NCI-H2029 (cell line): Measurements from ENCODE around the gene GDNF.
"Not testable (repeated sequence)": the region's sequence is repeated elsewhere in the genome, so short reads cannot be mapped to it uniquely, and the experiment has no call there.

Experiments
- DNase-seq: peaks from one replicate; lab custom pipeline; 2025; lab: John Stamatoyannopoulos, UW

GDNF gene, protein sequence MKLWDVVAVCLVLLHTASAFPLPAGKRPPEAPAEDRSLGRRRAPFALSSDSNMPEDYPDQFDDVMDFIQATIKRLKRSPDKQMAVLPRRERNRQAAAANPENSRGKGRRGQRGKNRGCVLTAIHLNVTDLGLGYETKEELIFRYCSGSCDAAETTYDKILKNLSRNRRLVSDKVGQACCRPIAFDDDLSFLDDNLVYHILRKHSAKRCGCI

DNA sequence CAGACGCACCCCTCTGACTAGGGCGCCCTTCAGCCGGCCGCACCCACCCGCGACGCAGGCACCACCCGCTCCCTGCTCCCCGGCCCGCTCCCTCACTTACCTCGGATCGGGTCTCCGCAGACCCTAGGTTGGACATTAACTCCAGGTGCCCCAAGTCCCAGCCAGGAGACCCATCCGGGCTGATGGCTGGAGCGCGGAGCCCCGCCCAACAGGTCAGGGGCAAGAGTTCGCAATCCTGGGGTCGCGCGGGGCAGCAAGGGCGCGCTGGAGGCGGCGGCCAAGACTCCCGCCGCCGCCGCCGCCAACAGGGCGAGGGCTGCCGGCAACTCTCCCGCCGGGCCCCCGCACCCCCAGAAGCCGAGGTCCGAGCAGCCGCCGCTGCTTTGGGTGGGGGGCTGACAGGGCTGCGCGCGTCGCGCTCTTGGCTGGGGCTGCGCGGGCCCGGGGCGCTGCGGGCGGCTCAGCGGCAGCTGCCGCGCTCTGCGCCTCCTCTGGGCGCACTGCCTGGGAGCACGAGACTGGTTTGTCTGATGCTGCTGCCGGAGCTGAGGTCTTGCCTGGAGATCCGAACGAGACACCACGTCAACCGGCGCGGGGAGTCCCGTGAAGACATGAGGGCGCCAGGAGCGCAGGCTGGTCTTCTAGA is at the start of gene GDNF:
Gene GDNF (minus strand): TSS at position 635 of the 646 bp plus-strand sequence. CDS start 5,245 bp downstream, outside the sequence.
- DNase-seq: no peak

DNA sequence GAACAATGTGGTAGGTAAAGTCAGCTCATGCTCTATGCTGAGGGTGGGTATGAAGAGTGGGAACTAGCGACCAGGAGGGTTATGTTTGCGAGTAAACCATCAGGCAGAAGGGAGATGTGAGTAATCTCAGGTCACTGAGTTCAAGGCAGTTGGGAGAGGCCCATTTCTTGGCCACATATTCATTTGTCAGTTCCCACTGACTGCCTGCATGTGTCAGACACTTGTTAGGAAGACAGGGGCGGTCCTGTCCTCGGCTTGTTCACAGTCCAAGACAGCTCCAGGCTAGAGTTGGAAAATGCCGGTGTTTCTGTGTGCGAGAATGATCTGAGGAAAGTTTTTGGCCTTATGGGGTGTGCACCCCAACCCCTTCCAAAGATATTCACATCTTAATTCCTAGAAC is 48.6 kb upstream of the GDNF start:
- DNase-seq: no peak

DNA sequence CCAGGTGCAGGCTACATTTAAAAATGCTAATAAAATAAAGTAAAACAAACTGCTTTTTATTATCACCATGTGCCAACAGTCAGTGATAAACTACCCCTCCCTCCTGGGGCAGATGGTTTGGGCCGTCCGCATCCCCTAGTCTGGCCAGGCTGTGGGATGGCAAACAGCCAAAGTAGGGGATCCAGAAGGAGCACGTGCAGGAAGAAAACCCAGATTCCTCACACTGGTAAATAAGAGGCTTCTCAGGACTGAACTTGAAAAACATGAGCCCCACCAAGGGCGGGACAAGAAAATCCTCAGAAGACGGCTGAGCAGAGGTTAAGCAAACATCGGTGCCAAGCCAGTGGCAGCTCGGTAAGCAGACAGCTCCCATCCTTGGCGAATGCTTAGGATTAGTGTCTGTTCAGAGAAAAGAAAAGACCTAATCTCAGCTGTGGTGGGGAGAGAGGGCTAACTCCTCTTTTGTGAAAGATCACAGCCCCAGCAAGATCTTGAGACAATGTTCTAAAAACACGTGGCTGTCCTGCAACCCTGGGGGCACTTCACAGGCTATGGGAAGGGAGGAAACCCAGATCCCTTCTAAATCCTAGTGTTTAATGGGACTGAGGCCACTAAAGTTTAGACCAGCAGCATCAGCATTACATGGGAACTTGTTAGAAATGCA is 46.5 kb upstream of the GDNF start:
- no peak for DNase-seq

DNA sequence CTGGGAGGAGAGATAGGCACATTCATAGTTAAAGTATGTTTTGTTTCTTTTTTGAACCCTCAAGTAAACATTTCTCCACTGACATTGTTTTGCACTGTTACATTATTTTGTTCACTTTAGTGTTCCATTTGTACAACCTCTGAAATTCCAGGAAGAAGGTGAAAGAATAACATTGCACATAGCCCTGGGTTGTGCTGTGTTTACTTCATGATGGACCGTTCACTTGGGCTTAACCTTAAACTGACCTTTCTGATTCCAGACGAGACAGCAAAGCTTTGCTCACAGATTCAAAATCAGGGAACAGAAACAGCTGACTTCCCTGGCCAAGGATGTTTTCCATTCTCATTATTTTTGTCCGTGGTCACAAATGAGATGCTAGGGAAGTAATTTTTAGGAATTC is 42.8 kb upstream of the GDNF start:
- DNase-seq: no peak

DNA sequence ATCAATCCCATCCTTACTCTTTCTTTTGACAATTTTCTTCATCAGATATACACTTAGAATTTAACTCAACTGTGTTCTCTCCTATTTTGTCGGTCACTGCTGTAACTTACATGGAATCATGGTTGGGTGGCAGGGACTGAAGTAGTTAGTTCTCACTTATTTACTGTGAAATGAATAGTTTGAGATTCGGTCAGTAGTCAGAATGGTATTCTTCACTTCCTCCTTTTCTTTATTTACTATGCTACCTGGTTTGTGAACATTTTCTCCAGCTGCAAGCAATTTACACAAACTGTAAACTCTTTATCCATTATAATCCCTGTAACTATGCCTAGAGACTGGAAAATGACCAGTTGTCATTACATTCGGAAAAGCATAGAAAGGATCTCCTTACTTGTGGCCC is 41.5 kb upstream of the GDNF start:
- DNase-seq: no peak

DNA sequence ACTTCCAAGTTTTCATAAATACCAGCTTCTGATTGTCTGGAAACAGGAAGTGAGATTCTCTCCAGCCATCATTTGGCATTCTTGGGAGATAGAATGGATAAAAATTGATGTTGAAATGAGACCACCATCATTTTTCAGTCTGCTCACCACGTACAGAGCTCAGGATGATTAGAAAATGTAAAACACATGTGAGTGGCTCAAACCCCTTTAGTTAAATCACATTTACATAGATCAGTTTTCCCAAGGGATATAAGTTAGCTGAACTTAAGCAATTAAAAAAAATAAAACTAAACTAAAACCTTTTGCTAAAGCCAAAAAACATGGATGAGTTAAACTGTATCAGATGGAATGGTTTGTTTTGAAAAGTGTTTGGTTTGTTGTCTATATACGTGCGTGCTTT is 37.1 kb upstream of the GDNF start:
- DNase-seq: no peak

DNA sequence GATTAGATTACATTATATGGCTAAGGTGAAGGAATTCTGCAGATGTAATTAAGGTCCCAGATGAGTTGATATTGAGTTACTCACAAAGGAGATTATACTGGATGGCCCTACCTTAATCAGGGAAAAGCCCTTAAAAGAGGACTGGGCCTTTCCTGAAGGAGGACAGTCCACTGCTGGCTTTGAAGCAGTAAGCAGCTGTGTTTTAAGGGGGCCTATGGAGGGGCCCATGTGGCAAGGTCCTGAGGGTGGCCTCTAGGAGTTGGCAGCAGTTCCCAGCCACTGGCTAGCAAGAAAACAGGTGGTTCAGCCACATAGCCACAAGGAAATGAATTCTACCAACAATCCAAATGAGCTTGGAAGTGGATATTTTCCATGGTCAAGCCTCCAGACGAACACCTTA is 36.4 kb upstream of the GDNF start:
- DNase-seq: no peak

DNA sequence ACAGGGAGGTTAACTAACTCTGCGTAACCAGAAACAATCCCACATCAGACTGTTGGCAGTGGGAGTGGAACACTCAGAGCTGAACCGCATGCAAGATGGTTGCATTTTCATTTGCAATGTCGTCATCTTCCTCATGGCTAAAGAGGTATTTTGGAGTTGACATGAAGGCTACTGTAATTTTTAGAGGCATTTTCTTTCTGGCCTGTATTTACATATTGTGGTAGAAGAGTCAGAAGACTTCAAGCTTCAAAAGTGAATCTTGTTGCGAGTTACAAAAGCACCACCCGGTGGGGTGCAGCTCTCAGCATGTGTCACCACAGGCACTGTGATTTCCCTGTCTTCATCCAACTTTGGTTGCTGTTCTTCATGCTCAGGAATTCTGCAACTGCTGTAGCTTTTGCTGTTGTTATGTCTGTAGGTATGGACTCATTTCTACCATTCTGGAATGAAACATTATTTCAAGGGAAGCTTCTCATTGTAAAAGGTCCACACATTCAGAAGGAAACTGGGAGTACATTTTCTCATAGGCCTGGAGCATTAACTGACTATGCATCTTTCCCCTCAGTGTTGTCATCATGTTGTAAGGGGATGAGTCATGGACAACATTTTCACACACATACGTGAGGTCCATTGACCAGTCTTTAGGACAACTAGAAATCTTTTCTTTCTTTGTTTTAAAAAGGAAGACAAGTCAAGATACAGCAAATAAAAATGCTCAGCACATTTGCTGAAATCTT is 35.4 kb upstream of the GDNF start:
- DNase-seq: no peak

DNA sequence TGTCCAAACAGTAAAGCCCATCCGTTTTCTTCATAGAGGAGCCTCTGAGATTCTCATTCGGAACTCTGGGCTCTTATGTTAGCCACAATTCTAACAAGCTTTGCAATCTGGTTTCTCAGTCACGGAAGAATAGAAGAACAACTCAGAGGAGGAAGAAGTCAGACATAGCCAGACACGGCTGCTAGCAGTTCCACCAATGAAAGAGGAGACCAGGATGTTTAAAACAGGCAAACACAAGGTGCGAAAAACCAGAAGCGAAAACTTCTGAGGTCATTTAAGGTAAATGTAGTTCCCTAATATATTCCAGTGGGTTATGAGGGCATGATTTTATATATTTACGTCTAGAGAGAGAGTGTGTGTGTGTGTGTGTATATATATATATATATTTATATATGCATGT is 34.1 kb upstream of the GDNF start:
- DNase-seq: no peak

DNA sequence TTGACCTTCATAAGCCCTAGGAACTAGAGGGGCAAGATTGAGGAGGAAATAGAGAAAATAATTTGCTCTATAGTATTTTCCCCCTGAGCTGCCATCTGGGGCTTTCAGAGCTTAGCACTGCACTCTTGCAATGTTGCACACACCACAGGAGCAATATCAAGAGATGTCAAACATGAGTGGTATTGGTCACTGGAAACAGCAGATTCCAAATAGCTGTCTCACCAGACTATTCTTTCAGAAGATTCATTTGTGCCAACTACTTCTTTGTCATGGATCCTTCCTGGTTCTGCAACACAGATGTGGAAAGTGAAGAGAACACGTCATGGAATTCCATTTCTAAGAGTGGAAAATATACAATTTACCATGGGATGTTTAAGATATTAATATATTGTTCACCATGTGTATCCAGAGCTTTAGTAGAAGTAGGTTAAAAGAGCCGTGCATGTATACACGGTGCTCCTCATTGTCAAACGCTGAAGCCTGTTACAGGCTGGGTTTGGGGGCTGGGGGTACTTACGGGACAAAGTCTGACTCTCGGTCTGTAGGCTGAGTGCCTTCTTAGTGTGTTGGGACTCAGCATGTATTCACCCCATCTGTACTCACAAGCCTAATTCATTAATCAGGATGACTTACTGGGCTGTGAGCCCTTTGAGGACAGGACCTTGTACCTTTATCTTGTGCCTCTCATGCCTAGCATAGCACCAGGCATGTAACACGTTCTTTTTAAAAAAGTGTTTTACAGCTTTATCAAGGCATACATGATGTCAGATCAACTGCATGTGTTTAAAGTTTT is 31.4 kb upstream of the GDNF start:
- DNase-seq: no peak

DNA sequence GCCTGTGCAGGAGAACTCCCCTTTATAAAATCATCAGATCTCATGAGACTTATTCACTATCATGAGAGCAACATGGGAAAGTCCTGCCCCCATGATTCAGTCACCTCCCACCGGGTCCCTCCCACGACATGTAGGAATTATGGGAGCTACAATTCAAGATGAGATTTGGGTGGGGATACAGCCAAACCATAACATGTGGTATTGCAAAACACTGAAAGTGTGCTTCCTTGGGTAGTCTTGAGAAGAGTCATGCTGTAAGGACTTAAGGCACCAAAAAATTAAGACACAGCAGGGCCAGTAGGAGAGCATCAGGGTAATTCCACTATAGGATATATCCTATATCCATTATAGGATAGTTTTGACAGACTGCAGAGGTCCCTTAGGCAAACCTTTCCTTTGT is 29.4 kb upstream of the GDNF start:
- no peak for DNase-seq

DNA sequence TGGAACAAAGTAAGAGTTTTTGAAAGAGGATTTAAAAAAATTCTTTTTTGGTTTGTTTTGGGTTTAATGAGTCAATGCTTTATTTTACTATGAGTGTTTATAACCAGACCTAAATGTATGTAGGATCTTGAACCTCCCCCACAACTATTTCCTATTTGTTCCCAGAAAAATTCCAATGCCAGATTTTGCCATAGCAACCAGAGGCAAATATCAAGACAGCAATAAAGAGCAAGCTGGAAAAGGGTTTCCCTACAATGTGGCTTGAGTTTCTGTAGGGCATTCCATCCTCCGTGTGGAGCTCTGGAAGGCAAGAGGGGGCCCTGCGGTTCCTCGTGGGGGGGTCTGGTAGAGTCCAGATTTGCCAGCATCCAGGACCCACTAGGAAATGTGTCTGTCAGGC is 27.8 kb upstream of the GDNF start:
- DNase-seq: no peak

DNA sequence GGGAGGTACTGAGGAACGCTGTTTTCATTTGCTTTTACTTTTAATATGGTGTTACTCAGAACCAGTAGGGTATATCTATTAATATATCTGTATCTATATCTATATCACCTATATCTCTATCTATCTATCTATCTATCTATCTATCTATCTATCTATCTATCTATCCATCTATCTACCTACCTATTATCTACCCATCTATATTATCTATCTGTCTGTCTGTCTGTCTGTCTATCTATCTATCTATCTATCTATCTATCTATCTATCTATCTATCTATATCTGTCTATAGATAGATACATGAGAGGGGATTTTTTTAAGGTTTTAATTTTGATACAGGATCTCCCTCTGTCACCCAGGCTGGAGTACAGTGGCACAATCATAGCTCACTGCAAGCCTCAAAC is 23.1 kb upstream of the GDNF start:
- not testable (repeated sequence) for DNase-seq

DNA sequence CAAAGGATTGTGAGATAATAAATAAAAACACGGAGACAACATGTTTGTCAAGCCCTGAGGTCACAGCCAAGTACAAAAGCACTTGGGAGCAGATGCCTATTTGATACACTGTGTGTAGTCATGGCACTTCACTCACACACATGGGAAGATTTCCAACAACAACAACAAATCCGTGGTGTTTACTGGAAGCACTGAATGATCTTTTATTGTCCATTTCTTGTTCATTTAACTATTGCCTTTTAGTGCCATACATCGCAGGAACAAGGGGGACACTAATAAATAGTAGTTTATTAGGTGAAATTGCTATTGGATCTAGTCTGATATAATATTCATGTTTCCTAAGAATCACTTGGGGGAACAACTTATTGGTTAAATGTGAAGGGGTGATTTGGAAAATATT is 20.4 kb upstream of the GDNF start:
- no peak for DNase-seq

DNA sequence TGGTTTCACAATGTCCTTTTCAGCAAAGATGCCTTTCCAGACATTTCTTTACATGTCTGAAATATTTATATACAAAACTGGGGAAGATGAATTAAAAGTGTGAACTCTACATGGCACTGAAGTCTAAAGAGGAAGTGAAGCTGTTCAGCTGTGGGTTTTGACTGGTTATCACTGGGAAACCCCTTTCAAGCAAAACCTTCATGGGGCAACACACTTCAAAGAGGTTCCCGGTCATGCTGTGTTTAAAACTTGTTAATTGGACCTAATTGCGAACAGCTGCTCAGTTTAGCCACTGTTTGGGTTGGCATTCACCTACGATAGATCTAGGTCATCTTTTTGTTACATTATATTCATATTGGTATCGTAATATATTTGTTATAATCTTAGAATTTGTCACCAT is 20.0 kb upstream of the GDNF start:
- DNase-seq: no peak

DNA sequence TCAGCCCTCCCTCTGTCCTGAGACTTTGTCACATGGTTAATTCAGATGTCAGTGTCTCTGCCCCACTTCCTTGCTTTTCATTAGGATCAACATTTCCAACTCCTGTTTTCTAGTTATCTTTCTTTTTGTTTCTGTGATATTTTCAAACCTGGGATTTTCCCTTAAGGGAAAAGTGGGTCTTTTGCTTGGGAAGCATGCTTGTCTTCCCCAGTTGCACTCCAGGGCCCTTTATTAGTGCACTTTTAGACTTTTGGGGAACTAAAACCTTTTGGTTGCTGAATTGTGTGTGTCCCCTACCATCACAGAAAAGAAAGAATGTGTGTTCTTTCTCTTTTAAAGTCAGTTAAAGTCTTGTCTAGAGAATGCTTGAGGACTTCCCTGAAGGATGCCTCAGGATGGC is 18.4 kb upstream of the GDNF start:
- no peak for DNase-seq

DNA sequence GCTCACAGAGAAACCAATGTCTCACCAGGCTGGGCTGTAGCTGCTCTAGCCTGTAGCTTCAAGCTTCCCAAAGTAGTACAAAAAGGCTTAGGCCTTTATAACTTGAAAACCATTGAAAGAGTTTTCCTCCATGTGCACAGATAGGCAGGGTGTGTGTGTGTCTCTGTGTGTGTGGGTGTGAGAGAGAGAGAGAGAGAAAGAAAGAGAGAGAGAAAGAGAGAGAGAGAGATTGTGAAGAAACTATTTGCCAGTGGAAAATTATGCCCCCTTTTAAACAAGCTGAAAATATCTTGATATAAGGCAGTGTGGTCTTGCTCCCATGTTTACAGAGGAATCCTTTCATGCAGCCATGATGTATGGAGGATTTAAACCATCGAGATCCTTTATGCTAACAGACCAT is 17.9 kb upstream of the GDNF start:
- DNase-seq: no peak

DNA sequence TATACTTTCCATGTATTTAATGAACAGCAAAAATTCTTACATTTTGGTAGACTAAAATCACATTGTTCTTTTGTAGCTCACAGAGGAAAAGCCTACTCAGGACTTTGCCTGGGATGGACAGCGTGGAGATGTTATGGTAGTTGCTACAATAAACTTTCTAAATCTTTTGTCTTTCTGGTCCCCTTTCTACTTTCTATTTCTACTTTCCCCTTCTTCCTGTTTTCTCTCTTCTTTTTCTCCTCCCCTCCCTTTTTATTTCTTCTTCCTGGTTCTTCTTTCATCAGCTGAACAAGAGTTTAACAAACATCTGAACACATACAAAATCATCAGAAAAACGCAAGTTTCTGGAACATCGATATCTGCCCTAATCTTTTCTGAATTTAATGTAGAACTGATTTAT is 15.6 kb upstream of the GDNF start:
- DNase-seq: no peak

DNA sequence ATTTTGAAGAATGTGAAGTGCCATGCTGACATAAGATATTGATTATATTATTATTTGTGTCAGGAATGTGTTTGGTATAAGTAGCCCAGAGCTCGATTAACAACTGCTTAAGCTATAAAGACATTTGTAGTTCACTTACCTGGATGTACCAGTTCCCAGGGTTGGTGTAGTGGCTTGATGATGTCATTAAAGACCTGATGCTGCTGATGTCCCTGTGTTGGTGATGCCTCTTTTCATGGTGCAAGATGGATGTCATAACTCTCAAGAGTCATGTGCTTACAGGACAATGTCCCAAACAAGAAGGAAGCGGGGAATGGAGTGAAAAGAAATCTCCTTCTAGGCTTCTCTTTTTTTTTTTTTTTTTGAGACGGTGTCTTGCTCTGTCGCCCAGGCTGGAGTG is 11.5 kb upstream of the GDNF start:
- DNase-seq: no peak

DNA sequence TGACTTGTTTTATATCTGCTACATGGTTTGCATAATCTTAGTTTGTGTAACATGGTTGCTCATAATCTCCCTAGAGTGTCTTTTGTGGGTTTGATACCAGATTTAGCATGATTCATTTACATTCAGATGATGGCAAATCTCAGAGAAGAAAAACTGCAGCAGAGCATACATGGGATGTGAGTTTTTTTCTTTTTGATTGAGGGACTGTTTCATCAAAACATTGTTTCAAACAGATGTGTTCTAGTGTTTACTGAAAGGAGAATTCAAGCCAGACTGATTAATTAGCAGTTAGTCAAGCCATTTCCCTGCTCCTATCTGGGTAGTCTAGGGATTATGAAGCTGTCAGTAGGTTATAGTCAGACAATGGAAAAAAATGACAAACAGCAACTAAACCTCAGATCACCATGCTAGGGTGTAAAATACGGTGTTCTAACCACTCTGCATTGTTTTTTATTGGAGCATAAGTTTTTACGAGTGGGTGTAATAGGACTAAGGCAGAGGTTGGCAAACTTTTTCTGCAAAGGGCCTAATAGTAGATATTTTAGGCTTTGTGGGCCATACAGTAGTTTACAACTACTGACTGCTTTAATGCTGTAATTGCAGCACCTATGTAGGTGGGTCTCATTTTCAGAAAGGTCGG is 10.5 kb upstream of the GDNF start:
- no peak for DNase-seq

DNA sequence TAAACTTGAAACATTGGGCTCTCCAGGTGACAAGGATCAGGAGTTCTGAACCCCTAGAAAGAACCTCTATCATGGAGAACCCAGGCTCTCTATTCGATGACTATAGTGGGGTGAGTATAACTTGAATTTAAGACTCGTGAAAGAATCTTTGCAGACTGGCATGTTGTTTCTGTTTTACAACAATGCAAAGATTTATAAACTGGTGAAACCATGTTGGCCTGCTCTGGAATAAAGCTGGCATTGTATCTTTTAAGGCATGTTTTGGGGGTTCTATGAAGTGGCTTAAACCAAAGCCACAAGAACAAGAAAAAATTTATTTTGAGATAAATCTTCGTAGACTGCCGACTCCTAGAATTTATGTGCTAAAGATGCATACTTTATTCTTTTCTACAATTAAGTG is 9.8 kb upstream of the GDNF start:
- no peak for DNase-seq

DNA sequence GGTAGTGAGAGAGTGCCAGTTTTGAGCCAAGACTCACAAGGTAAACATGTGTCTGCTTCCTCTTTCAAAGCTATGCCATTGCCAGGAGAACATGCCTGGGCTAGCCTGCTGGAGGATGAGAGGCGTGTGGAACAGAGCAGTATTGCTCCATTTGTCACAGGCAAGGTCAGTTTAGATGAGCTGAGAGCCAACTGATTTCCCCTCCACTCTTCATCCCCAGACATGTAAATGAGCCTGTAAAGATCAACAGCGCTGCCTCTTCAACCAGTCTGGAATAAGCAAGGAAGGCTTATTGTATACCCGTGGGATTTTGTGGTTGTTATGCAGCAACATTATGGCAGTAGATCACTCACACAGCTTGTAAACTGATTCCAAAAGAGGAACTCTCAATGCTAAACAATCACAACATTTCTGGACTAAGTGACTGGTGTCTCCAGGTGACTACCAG is 8.2 kb upstream of the GDNF start:
- DNase-seq: no peak
